ENCODE data around the gene SPACA4.
A peak's percentile ranks its signal among the peaks of the same experiment; 100 is the strongest.

SPACA4 gene

DNA sequence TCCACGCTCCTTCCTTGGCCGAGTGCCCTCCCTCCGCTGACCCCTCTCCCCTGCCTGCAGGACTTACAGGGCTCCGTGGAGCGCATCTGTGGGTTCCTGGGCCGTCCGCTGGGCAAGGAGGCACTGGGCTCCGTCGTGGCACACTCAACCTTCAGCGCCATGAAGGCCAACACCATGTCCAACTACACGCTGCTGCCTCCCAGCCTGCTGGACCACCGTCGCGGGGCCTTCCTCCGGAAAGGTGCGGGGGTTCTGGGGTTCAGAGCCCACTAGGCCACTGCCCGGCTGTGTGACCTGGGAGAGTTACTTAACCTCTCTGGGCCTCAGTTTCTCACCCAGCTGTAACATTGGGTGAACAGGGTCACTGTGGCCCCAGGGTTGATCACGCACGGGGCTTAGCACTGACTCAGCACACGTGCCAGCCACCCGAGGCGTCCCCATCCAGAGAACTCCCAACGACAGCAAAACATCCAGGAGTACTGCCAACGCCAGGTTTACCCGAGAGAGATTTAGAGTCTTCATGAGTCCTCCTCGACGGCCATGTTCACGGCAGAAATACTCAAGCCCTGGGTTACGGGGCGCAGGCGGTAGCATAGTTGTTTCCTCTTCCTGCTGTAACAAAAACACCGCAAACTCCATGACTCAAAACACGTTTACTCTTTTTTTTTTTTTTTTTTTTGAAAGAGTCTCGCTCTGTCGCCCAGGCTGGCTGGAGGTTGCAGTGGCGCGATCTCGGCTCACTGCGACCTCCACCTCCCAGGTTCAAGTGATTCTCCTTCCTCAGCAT lies 9.7 kb upstream of the SPACA4 start:
- DNase-seq (ENCODE audit: low read depth in 3 of 3): peak in 1 of 3 experiments; percentile 21

DNA sequence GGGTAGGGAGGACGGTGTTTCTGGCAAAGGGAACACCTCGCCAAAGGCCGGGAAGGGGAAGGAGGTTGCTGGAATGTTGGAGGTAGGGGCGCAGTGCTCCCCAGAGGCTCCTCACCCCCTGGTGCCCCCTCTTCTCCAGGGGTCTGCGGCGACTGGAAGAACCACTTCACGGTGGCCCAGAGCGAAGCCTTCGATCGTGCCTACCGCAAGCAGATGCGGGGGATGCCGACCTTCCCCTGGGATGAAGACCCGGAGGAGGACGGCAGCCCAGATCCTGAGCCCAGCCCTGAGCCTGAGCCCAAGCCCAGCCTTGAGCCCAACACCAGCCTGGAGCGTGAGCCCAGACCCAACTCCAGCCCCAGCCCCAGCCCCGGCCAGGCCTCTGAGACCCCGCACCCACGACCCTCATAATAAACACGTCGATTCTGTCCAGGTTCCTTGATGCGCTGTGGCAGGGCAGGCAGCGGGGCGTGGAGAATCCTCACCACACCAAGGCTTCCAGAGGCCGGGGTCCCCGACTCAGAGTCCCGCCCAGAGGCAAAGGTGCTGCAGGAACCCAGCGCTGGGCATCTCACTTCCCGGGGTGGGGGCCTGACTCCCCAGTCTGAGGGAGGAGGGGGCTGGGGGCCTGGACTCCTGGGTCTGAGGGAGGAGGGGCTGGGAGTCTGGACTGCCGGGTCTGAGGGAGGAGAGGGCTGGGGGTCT lies 7.4 kb upstream of the SPACA4 start:
- DNase-seq (ENCODE audit: low read depth in 3 of 3): no peak

DNA sequence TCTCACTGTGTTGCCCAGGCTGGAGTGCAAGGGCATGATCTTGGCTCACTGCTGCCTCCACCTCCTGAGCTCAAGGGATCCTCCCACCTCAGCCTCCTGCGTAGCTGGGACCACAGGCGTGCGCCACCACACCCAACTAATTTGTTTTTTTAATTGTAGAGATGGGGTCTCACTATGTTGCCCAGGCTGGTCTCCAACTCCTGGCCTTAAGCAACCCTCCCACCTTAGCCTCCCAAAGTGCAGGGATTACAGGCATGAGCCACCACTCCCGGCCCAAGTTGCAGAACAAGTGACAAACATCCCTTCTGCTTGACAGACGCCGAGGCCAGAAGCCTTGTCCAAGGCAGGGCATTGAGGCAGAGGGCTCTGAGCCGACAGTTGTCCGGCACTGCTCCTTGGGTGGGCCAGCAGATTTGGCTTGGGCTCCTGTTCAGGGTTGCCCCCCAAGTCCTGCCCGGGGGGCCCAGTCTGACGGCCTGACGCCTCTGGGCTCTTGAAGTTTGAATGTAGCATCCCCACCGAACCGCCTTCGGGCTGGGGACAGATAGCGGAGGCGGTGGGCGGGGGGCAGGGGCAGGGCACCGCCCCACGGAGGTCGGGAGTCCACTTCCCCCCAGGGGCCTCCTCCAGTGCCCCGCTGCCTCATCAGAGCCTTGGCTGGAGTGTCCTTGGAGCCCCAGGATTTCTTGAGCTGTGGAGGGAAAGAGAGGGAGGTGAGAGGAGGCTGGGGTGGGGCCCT lies 5.7 kb upstream of the SPACA4 start:
- no peak for DNase-seq (ENCODE audit: low read depth in 3 of 3)

DNA sequence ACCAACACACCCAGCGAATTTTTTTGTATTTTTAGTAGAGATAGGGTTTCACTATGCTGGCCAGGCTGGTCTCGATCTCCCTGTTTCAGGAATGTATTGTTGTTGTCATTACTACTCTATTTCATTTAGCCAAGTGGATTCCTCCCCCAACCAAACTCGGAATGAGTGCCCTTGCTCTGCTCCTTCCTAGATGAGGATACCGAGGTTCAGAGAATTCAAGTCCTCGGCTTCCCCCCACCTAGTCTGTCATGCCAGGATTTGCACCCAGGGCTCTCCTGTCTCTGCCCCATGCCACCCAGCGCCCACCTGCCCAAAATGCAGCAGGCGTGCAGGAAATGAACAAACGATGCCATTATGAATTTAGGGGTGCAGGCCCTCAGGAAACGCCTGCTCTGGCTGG lies 3.5 kb upstream of the SPACA4 start:
- DNase-seq (ENCODE audit: low read depth in 3 of 3): no peak

DNA sequence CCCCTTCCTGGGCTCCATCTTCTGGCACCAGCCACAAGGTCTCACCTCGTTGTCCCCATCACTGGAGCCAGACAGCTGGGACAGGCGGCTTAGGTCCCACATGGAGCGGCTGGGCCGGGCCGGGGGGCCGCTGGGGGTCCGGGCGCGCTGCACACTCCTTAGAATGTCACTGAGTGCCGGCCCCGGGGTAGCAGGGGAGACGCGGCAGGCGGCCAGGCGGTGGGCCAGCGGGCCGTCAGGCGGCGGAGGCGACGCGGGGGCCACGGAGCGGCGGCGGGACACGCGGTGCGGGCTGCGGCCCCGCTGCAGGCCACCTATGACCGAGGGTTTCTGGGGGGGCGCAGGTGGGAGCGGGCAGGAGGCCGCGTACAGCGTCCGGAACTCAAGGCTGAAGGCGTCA lies 3.1 kb upstream of the SPACA4 start:
- no peak for DNase-seq (ENCODE audit: low read depth in 3 of 3)

DNA sequence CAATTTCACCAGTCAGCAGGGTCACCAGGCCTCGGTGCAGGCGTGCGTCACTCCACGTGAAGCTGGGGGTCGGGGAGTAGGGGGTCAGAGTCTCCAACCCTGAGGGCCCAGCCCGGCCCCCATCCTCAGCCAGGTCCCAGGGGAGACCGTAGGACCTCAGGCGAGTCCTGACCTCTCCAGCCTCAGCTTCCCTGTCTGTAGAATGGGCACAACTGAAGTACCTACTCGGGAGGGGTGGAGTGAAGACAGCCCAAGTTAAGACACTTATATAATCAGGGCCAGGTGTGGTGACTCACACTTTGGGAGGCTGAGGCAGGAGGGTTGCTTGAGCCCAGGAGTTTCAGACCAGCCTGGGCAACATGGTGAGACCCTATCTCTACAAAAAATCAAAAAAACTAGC lies 2.7 kb upstream of the SPACA4 start:
- DNase-seq (ENCODE audit: low read depth in 3 of 3): no peak

DNA sequence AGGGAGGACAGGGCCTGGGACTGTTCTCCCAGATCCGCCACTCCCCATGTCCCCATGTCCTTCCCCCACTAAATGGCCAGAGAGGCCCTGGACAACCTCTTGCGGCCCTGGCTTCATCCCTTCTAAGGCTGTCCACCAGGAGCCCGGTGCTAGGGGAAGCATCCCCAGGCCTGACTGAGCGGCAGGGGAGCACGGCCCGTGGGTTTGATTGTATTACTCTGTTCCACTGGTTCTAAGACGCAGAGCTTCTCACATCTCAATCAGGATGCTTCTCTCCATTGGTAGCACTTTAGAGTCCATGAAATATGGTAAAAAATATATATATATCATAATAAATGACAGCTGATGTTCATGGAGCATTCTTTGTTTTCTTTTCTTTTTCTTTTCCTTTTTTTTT lies 815 bp downstream of the SPACA4 start:
- DNase-seq (ENCODE audit: low read depth in 3 of 3): no peak

DNA sequence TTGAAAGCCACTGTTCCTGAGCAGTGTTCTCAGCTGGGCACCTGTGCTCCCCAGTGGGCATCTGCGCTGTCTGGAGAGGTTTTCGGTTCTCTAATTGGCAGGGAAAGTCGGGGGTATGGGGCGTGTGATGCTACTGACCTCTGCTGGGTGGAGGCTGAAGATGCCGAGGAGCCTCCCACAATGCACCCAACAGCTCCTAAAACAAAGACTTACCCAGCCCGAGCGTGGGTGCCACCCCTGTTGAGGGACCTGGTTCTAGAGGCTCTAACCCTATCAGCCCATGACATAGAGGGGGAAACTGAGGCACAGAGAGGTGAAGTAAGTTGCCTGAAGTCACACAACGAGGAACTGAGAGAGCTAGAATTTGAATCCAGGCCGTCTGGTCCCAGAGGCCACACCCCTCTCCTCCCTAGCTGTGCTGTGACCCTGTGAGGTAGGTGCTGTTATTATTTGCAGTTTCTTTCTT lies 2.3 kb downstream of the SPACA4 start:
- peak in 1 of 3 experiments; percentile 34 for DNase-seq (ENCODE audit: low read depth in 3 of 3)

DNA sequence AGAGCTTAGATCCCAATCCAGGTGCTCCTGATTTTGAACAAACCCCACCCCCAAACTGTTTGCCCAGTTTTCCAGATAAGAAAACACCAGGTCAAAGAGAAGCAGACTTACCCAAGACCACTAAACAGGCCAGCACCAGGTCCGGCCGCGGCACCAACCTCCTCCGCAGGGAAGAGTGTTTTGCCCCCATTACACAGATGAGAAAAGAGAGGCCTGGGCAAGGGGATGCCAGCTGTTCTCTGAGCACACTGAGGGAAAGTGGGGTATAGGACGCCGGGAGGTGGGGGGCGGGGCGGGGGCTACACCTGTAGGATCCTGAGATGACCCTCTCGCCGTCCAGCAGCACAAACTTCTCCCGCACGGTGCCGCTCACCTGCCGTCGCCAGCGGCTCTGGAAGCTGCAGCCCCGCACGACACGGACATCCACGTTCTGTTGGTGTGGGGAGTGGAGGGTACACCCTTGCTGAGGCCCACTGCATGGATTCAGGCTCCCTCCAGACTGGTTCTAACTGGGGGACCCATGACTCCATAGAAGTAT lies 3.1 kb downstream of the SPACA4 start:
- no peak for DNase-seq (ENCODE audit: low read depth in 3 of 3)

DNA sequence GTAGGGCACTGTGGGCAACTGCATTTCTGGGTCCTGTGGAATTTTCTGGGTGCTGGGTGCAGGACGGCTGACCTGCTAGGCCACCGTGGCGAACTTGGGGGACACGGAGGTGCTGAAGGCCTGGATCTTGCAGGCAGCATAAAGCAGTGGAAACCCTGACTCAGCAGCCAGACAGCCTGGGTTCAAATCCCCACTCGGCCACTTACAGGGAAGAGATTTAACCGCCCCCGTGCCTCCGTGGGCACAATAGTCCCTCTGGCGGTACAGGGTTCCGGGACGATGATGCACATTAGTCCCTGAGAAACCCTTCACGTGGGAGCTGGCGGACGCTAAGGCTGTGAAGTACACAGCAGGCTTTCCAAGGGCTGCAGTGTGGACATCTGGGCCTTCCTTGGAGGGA lies 5.3 kb downstream of the SPACA4 start:
- no peak for DNase-seq (ENCODE audit: low read depth in 3 of 3)

DNA sequence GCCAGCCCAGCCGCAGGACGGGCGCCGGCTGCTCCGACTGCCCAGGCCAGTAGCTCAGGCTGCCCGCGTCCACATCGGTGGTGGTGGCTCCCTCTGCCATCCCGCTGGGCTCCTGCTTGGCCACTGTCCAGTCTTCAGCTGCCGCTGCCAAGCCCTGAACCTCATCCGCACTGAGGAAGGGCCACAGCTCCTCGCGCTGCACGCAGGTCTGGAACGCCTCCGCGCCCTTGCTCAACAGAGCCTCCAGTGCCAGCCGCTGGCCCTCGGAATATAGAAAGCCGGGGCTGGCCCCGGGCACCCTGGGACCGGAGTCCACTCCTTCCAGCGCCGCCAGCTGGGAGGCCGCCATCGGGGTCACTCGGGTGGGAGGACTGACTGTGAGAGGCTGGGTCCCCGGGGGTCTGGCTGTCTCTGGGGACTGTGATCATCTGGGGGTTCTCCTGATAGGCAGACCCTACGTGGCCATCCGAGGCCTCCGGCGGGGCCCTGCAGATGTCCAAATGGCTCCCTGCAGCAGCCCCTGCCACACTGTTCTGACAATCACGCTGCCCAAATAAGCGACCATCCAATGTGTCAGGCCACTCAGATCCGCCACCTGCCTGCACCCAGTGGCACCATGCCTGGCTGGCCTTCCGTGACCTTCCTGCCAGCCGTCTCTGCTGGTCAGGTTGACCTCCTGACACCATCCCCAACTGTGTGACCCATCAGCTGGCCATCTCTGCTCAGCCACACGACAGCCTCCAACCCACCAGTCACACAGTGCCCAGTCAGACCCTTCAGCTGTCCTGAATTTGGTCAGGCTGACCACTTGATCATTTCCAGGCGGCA lies 6.7 kb downstream of the SPACA4 start:
- no peak for DNase-seq (ENCODE audit: low read depth in 3 of 3)

DNA sequence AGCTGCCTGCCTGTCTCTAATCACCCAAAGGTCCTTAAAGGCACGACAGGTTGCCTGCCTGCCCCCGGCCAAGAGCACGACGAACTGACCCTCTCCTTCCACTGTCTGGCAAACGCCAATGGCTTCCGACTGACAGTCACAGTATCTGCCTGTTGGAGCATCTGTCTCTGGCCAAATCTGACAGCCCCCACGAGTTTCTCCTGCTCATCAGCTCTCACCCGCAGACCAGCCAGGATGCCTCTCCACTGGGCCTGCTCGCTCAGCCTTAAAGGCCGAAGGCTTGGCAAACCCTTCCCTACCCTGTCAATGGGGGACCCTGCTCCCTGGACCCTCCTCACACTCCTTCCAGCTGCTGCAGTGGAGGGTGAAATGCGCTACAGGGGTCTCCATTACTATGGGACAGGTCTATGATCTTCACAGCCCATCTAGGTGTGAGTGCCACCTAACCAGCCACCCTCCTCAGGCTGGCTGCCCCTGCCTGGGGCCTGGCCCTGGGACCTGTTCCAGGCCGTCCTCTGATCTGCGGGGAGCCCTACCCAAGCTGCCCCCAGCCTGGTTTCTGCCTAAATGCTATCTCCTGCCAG lies 7.4 kb downstream of the SPACA4 start:
- DNase-seq (ENCODE audit: low read depth in 3 of 3): no peak

DNA sequence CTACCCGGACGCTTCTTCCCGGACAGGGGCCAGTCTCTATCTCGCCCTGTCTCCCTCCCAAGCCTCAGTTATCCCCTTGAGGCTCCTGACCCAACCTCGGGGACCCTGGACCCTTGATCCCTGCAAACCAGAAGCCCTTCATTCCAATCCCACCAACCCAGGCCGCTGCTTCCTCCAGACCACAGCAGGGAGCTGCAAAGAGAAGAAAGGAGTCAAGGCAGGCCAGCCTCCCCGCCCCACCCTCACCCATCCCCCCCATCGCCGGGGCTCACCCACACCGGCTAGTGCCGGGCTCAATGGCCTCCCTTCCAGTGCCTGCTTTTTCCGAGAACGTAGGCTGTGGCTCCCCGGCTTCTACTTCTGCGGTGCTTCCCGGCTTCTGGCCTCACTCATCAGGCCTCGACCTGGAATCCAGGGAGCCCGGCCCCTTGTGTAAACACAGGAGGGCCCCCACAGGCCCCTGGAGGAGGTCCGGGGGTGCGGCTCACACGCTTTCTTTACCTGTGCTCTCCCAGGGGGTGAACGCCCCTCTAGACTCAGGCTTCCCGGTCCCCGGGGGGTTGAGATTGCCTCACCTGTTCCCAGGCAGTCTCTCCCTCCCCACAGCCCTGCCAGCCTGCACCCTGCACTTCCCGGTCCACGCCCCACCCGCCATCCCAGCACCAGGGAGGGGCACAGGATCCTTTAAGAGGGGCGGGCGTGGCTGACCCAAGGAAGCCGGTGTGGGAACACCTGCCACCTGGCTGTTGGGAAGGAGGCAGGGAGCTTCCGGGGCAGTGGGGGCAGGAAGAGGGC lies 8.1 kb downstream of the SPACA4 start, which contains the start of gene FAM83E:
FAM83E (minus strand) TSS at position 641 of the 795 bp plus-strand sequence. CDS start 1,704 bp downstream, outside the sequence.
- no peak for DNase-seq (ENCODE audit: low read depth in 3 of 3)

DNA sequence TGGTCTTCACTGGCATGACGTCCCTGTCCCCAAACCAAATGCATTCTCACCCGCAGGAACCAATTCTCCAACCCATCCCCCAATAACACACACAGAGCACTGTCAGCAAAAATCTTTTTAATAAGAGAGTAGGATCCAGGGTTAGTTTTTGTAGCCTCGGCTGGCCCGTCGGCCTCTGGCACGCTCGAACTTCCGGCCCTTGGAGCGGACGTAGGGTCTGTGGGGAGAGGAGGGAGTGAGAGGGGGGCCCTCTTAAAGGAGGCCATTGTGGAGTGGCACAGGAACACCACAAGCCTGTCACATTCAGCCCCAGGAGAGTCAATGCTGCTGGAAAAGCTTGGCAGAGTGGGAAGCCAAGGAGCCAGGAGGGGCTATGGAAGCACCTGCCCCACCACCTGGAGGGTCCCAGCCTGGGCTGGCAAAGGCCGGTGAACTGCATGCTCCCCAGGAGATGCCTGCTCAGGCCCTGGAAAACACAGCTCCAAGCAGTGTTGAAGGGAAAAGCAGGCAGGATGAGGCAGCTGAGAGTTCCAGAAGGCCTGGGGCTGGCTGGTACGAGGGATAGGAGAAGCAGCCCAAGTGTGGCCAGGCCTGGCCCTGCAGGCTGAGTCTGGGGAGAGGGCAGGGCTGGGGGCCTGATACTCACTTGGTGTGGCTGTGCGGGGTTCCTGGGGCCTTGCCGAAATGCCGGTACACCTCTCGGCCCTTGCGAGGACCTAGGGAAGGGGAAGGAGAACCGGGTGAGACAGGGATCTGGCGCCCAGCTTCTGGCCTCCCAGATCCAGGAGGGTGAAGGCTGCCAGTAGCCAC lies 8.9 kb downstream of the SPACA4 start:
- no peak for DNase-seq (ENCODE audit: low read depth in 3 of 3)

DNA sequence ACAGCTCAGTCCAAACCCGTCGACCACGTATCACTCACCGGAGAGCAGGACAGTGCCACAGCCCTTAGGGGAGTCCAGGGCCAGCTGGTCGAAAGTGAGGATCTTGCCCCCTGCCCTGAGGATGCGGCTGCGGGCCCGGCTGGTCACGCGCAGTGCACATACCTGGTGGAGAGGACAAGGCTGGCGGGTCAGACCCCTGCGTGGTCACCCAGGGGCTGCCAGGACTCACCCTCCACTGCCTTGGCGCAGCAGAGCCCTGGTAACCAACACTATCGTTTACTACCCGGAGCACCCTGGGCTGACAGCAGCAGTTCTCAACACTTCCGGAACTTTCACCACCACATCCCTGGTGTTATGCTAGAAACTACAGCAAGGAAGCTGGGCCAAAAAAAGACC lies 9.5 kb downstream of the SPACA4 start:
- no peak for DNase-seq (ENCODE audit: low read depth in 3 of 3)

DNA sequence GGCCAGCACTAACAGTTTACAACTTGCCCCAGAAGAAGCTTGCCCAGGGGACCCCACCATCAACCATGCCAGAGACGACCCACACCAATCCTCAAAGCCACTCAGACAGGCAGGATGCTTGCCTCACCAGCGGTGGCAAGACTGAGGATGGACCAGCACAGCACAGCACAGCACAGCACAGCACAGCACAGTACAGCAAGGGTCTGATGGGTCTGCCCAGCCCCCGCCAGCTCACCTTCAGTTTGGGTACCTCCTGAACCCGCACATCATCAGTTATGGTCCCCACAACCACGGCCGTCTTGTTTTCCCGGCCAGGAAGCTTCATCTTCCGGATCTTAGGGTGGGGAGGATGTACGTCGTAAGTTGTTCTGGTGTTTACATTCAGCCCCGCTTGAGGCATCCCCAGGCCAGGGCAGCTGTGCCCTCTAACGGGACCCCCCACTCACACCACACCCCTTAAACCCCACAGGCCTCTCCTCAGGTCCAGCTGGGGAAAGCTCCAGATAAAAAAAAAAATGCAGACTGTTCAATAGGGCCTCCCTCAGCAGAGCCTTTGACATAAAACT lies 10.0 kb downstream of the SPACA4 start:
- no peak for DNase-seq (ENCODE audit: low read depth in 3 of 3)

DNA sequence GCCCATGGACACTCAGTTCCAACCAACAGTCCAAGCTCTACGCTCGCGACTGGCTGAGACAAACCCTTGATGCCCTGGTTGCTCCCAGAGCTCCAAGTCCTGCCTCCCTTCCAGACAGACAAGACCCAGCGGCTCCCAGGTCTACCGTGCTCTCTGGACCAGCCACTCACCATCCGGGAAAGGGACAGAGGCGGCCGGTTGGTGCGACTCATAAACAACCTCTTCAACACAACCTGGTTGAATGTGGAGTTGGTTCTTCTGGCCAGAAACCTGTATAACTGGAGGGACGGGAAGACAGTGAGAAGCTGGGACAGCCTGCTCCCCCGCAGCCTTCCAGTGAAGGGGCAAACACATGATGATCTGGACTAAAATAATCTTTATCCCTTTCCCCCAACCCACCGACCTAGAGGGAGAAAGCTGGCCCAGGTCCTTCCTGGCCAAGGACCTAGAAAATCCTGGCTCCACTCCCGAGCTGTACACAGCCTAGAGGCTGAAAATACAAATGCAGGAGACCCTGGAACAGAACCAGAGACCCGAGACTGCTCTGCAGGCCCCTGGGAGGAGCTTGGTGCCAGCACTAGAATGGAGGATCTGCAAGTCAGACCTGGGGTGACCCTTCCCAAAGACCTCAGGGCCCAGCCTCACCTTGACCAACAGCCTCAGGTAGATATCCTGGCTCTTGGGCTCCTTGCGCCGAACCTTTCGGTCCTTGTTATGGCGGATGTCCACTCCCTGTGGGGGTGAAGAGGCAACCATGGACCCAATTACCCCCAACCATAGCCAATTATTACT lies 10.8 kb downstream of the SPACA4 start:
- no peak for DNase-seq (ENCODE audit: low read depth in 3 of 3)

DNA sequence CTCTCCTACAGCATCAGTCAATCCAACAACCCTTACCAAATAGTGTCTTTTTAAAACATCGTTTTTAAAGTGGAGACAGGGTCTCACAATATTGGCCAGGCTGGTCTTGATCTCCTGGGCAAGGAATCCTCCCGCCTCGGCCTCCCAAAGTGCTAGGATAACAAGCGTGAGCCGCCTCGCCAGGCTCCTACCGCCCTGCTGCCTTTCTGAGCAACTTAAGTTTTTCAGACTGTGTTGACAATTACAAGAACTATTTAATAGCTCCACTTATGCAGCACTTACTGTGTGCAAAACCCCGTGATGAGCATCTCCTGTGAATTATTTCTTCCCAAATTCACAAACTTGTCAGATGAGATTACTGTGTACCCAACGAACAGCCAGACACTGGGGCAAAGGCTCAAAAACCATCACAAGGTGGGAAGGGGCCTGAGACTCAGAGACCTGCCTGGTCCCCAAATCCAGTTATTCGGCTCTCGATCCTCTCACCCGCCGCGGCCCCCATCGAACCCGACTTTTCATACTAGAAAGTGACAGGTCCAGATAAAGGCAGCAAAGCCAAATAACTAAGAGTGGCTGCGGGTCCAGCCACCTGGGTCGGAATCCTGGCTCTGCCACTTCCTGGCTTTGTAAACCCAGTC lies 11.9 kb downstream of the SPACA4 start:
- no peak for DNase-seq (ENCODE audit: low read depth in 3 of 3)

All from stimulated activated CD4-positive, alpha-beta T cell treated with anti-CD3 and anti-CD28 coated beads, TNF-alpha, amount 100 ng/mL, for 4 hours (primary cell).